Stimulated activated CD4-positive, alpha-beta T cell treated with anti-CD3 and anti-CD28 coated beads, Interleukin-15, amount 100 ng/mL, for 24 hours (primary cell): ENCODE results near the gene SDC3.
"Not testable (repeated sequence)": the region's sequence is repeated elsewhere in the genome, so short reads cannot be mapped to it uniquely, and the experiment has no call there.

Experiments
- DNase-seq: peaks from one replicate; pipeline ENCODE4 v3.0.0-alpha.2; 2020

SDC3 gene

GRCh38 chr1:30872033-30872947 is 36.3 kb downstream of the SDC3 start:
- no peak for DNase-seq

GRCh38 chr1:30871276-30871871 is 37.2 kb downstream of the SDC3 start:
- DNase-seq, result no peak

GRCh38 chr1:30870656-30871055 is 37.9 kb downstream of the SDC3 start:
- no peak for DNase-seq

- DNase-seq, result no peak
Observed at GRCh38 chr1:30870035-30870434, 38.5 kb downstream of the SDC3 start.

GRCh38 chr1:30868833-30869435 is 39.6 kb downstream of the SDC3 start:
- peak; percentile 14 for DNase-seq

GRCh38 chr1:30868057-30868456 is 40.5 kb downstream of the SDC3 start:
- not testable (repeated sequence) for DNase-seq

GRCh38 chr1:30867537-30867936 is 41.0 kb downstream of the SDC3 start:
- no peak for DNase-seq

GRCh38 chr1:30866594-30866993 is 42.0 kb downstream of the SDC3 start:
- no peak for DNase-seq

GRCh38 chr1:30864681-30865080 is 43.9 kb downstream of the SDC3 start:
- DNase-seq, result no peak

GRCh38 chr1:30863858-30864604 is 44.5 kb downstream of the SDC3 start:
- DNase-seq, result no peak

- DNase-seq, result no peak
Observed at GRCh38 chr1:30860320-30860652, 48.3 kb downstream of the SDC3 start.

- no peak for DNase-seq
Observed at GRCh38 chr1:30857964-30858363, 50.6 kb downstream of the SDC3 start.

GRCh38 chr1:30857062-30857461 is 51.5 kb downstream of the SDC3 start:
- DNase-seq, result no peak

GRCh38 chr1:30856260-30856790 is 52.2 kb downstream of the SDC3 start:
- DNase-seq, result no peak

- no peak for DNase-seq
Observed at GRCh38 chr1:30855686-30856259, 52.8 kb downstream of the SDC3 start.

- DNase-seq, result no peak
Observed at GRCh38 chr1:30853350-30853749, 55.2 kb downstream of the SDC3 start.

GRCh38 chr1:30852026-30852425 is 56.5 kb downstream of the SDC3 start:
- no peak for DNase-seq

- DNase-seq, result no peak
Observed at GRCh38 chr1:30851286-30851685, 57.3 kb downstream of the SDC3 start.

- no peak for DNase-seq
Observed at GRCh38 chr1:30850607-30851006, 58.0 kb downstream of the SDC3 start.

GRCh38 chr1:30848130-30848529 is 60.4 kb downstream of the SDC3 start:
- no peak for DNase-seq

- DNase-seq, result peak; percentile 12
Observed at GRCh38 chr1:30847358-30847972, 61.1 kb downstream of the SDC3 start.

GRCh38 chr1:30846587-30846986 is 62.0 kb downstream of the SDC3 start:
- no peak for DNase-seq
